IMR-90 (cell line): ENCODE results near the gene CCSER2. TPM values are rescaled to one million over a fixed set of nuclear protein-coding genes. Genes with fewer than 3 reads are reported as not detected.

Experiments used
- ATAC-seq: fragments of 200-7000 bp; cut with Tn5 transposase; 2 replicates; pipeline ENCODE4 v1.9.1; 2020; ENCODE audit warnings: low read depth, mild to moderate bottlenecking, moderate library complexity
- BruUV-seq: library from RNA; stranded (reverse); fragments of 400-500 nt; replicated peaks from 2 replicates; lab custom pipeline; 2021; lab: Mats Ljungman, UMichigan
- CTCF ChIA-PET: fragments of 300-600 bp; formaldehyde crosslinking; extraction: SDS; loops from one replicate; lab custom pipeline; 2021; ENCODE audit warnings: antibody characterized with exemption; lab: Yijun Ruan, JAX
- POLR2A ChIA-PET: fragments of 300-600 bp; sonication (Branson Sonifier 250); formaldehyde crosslinking; loops from one replicate; lab custom pipeline; 2022; ENCODE audit warnings: antibody characterized with exemption; ENCODE audit not compliant: unreplicated experiment; lab: Charles Lee
- DNase-seq: peaks from one replicate; pipeline ENCODE4 v3.0.0; 2013
- H2AFZ ChIP-seq: replicated peaks from 2 replicates; pipeline ENCODE3; 2013; ENCODE audit warnings: low read length, mild to moderate bottlenecking; ENCODE audit not compliant: poor library complexity
- H2AK5ac ChIP-seq: 2 replicates; pipeline ENCODE4 v1.6.1; 2013; ENCODE audit warnings: low read depth, low read length, inconsistent platforms
- H2AK9ac ChIP-seq: replicated peaks from 2 replicates; pipeline ENCODE3; 2013; ENCODE audit warnings: mild to moderate bottlenecking, low read depth, low read length, moderate library complexity; ENCODE audit not compliant: poor library complexity
- H2BK120ac ChIP-seq: 2 replicates; pipeline ENCODE4 v1.6.1; 2013; ENCODE audit warnings: low read depth, low read length, inconsistent platforms
- H2BK15ac ChIP-seq: 3 replicates; pipeline ENCODE4 v1.6.1; 2013; ENCODE audit warnings: low read depth, low read length, inconsistent platforms
- H2BK20ac ChIP-seq: 2 replicates; pipeline ENCODE4 v1.6.1; 2013; ENCODE audit warnings: low read depth, mild to moderate bottlenecking, inconsistent platforms, low read length, moderate library complexity
- H2BK5ac ChIP-seq: 2 replicates; pipeline ENCODE4 v1.6.1; 2013; ENCODE audit warnings: mild to moderate bottlenecking, low read depth, low read length, inconsistent platforms; ENCODE audit not compliant: poor library complexity, severe bottlenecking
- H3K14ac ChIP-seq: replicated peaks from 2 replicates; pipeline ENCODE4 v1.6.1; 2013; ENCODE audit warnings: low read depth, low read length, inconsistent platforms
- H3K18ac ChIP-seq: 2 replicates; pipeline ENCODE4 v1.6.1; 2013; ENCODE audit warnings: low read depth, low read length, control low read depth
- H3K23ac ChIP-seq: 2 replicates; pipeline ENCODE4 v1.6.1; 2013; ENCODE audit warnings: low read depth, low read length, inconsistent platforms
- H3K27ac ChIP-seq: 2 replicates; pipeline ENCODE4 v1.5.1; 2013; ENCODE audit warnings: mild to moderate bottlenecking, control low read depth, low read length; ENCODE audit not compliant: insufficient read depth
- H3K27me3 ChIP-seq: 2 replicates; pipeline ENCODE4 v1.6.1; 2013; ENCODE audit warnings: low read length; ENCODE audit not compliant: control insufficient read depth, insufficient read depth
- H3K36me3 ChIP-seq: 2 replicates; pipeline ENCODE4 v1.6.1; 2013; ENCODE audit warnings: low read length, mixed read lengths; ENCODE audit not compliant: control insufficient read depth, insufficient read depth
- H3K4ac ChIP-seq: 2 replicates; pipeline ENCODE4 v1.6.1; 2013; ENCODE audit warnings: low read depth, low read length, inconsistent platforms
- H3K4me1 ChIP-seq: 2 replicates; pipeline ENCODE4 v1.6.1; 2013; ENCODE audit warnings: low read length, mixed read lengths; ENCODE audit not compliant: control insufficient read depth, insufficient read depth
- H3K4me2 ChIP-seq: 2 replicates; pipeline ENCODE4 v1.6.1; 2013; ENCODE audit warnings: low read depth, mild to moderate bottlenecking, control low read depth, low read length, moderate library complexity
- H3K4me3 ChIP-seq: 2 replicates; pipeline ENCODE4 v1.5.1; 2013; ENCODE audit warnings: low read depth, mild to moderate bottlenecking, control low read depth, low read length, moderate library complexity; ENCODE audit not compliant: insufficient read depth
- H3K56ac ChIP-seq: 2 replicates; pipeline ENCODE4 v1.6.1; 2013; ENCODE audit warnings: low read length, inconsistent platforms; ENCODE audit not compliant: insufficient read depth; ENCODE audit errors: extremely low read depth
- H3K79me1 ChIP-seq, 2 experiments: 2 replicates each; pipeline ENCODE4 v1.6.1; 2013; ENCODE audit warnings: low read length in 2 of 2, inconsistent platforms in 1 of 2, low read depth in 1 of 2
- H3K9ac ChIP-seq: 2 replicates; pipeline ENCODE4 v1.6.1; 2013; ENCODE audit warnings: low read depth, low read length, control low read depth
- H3K9me1 ChIP-seq: 2 replicates; pipeline ENCODE4 v1.6.1; 2013; ENCODE audit warnings: low read length, inconsistent platforms; ENCODE audit not compliant: insufficient read depth
- H3K9me3 ChIP-seq: 2 replicates; pipeline ENCODE4 v1.6.1; 2013; ENCODE audit warnings: low read length; ENCODE audit not compliant: control insufficient read depth, insufficient read depth
- H4K20me1 ChIP-seq: 2 replicates; pipeline ENCODE4 v1.6.1; 2013; ENCODE audit warnings: low read length, inconsistent platforms; ENCODE audit not compliant: insufficient read depth
- H4K5ac ChIP-seq: 2 replicates; pipeline ENCODE4 v1.6.1; 2013; ENCODE audit warnings: mild to moderate bottlenecking, low read depth, low read length, control low read depth
- H4K8ac ChIP-seq, 2 experiments: 2 replicates each; pipeline ENCODE4 v1.6.1; 2013; ENCODE audit warnings: low read depth in 2 of 2, low read length in 2 of 2, control low read depth in 1 of 2, inconsistent platforms in 1 of 2
- H4K91ac ChIP-seq: 2 replicates; pipeline ENCODE4 v1.6.1; 2013; ENCODE audit warnings: low read depth, low read length, inconsistent platforms; ENCODE audit not compliant: insufficient read depth
- CHD1 ChIP-seq: IDR thresholded peaks from 2 replicates; pipeline ENCODE4 v1.6.1; 2012; ENCODE audit warnings: low read depth, low read length, improper control_type of control experiment
- FOS ChIP-seq: fragments of 150-350 bp; IDR thresholded peaks from 2 replicates; pipeline ENCODE4 v1.6.1; 2016; ENCODE audit warnings: low read depth, low read length
- MAFK ChIP-seq: IDR thresholded peaks from 2 replicates; pipeline ENCODE4 v1.6.1; 2012; ENCODE audit warnings: low read depth, low read length, improper control_type of control experiment
- POLR2A ChIP-seq: IDR thresholded peaks from 2 replicates; pipeline ENCODE4 v1.6.1; 2012; ENCODE audit warnings: mild to moderate bottlenecking, low read depth, low read length
- RCOR1 ChIP-seq: IDR thresholded peaks from 2 replicates; pipeline ENCODE4 v1.6.1; 2012; ENCODE audit warnings: mild to moderate bottlenecking, low read length, improper control_type of control experiment; ENCODE audit not compliant: insufficient replicate concordance
- WGBS, 2 experiments: methylation state at CpG; one replicate each; pipeline versions ENCODE4 v1.1.5 to v1.1.7; 2013; ENCODE audit warnings: missing lambda C conversion rate in 2 of 2; ENCODE audit not compliant: insufficient read length in 1 of 2; ENCODE audit errors: extremely low coverage in 2 of 2; 5-methylcytosine and 5-hydroxymethylcytosine counted together
- dilution Hi-C: fragments of 300-500 bp; cut with HindIII; formaldehyde crosslinking; loops from one replicate; pipeline ENCODE4 v1.14.3; 2018; ENCODE audit warnings: low sequenced_read_pairs; ENCODE audit not compliant: unreplicated experiment
- in situ Hi-C: fragments of 300-500 bp; cut with MboI; formaldehyde crosslinking; loops from 3 replicates; pipeline ENCODE4 v1.14.3; 2019; ENCODE audit warnings: low sequenced_read_pairs, inconsistent platforms, mixed read lengths
- intact Hi-C: fragments of 100-400 bp; cut with micrococcal nuclease; formaldehyde crosslinking; loops from 2 replicates; pipeline ENCODE4 v1.10.0; 2022
- polyA plus RNA-seq, 3 experiments: library from polyadenylated mRNA; depleted of rRNA; stranded (reverse); fragments of >200 nt; gene quantifications; 2 replicates each; pipeline ENCODE4 v1.2.3, GENCODE V29; 2012; ENCODE audit warnings: low replicate concordance in 1 of 3
- total RNA-seq: library from RNA; depleted of rRNA; stranded (reverse); fragments of >200 nt; gene quantifications from 2 replicates; pipeline ENCODE4 v1.2.3, GENCODE V29; 2012
- TF ChIP-seq, protein P1 (sequence below): conservative IDR thresholded peaks from 2 replicates; pipeline ENCODE4 v1.5.1; 2012; ENCODE audit warnings: mild to moderate bottlenecking, low read depth, low read length, improper control_type of control experiment
- TF ChIP-seq, protein P2 (sequence below): fragments of 150-350 bp; IDR thresholded peaks from 2 replicates; pipeline ENCODE4 v1.6.1; 2016; ENCODE audit warnings: low read depth, mild to moderate bottlenecking, low read length, moderate library complexity, borderline replicate concordance

The CCSER2 gene
- total and polyA plus RNA-seq, 2 of the 4 experiments (the other 2 are of a cell fraction): 20.4 to 31.7 TPM

DNA sequence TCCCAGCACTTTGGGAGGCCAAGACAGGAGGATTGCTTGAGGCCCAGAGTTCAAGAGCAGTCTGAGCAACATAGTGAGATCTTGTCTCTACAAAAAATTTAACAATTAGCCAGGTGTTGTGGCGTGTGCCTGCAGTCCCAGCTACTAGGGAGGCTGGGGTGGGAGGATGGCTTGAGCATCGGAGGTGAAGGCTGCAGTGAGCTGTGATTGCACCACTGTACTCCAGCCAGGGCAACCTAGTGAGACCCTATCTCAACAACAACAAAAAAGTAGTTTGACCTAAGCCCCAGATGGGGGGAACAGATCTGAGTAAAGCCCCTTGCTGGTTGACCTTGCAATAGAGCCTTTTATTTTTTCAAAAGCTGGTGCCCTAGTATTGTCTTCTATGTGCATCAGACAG lies 15.6 kb upstream of the CCSER2 start:
- Histone ChIP-seq H3K9ac (no peak overlapping the region), H2BK15ac (no peak overlapping the region), H3K36me3 (no peaks in the 10 kb centered on the region), H4K5ac (no peak overlapping the region), H2BK5ac (no peak overlapping the region), H4K8ac (no peak overlapping the region), H2BK20ac (no peak overlapping the region), H3K4me3 (no peak overlapping the region), H3K79me1 (peaks cover 0 to 10% of the 10 kb centered on the region in 2 experiments; a peak in 1 of 4 replicates), H4K91ac (no peak overlapping the region), H3K27me3 (no peaks in the 10 kb centered on the region), H3K14ac (no peak overlapping the region), H3K9me1 (peaks cover 15% of the 10 kb centered on the region), H3K9me3 (no peaks in the 10 kb centered on the region), H3K18ac (no peak overlapping the region), H2AFZ (no peak overlapping the region), H4K20me1 (peaks cover 8% of the 10 kb centered on the region), H3K56ac (no peak overlapping the region), H3K4ac (no peak overlapping the region), H2BK120ac (no peak overlapping the region), H3K23ac (no peak overlapping the region), H3K27ac (no peak overlapping the region), H3K4me1 (peaks cover 21% of the 10 kb centered on the region), H3K4me2 (no peak overlapping the region), H2AK5ac (no peak overlapping the region; the same call in 1 of the 2 replicates), H2AK9ac (no peak overlapping the region)
- ATAC-seq (no peak), DNase-seq (no peak)
- WGBS, 2 experiments: no CpG with 5 or more reads among the region's 2 CpGs
- dilution Hi-C loops: no loop called here
- no TSS peak for BruUV-seq
- ChIA-PET CTCF (no interaction called here), POLR2A (no interaction called here)
- intact Hi-C loops: no loop called here
- TF ChIP-seq MAFK (no peak), CHD1 (no peak), RCOR1 (no peak), POLR2A (no peak), FOS (no peak)
- TF ChIP-seq, protein P1, sequence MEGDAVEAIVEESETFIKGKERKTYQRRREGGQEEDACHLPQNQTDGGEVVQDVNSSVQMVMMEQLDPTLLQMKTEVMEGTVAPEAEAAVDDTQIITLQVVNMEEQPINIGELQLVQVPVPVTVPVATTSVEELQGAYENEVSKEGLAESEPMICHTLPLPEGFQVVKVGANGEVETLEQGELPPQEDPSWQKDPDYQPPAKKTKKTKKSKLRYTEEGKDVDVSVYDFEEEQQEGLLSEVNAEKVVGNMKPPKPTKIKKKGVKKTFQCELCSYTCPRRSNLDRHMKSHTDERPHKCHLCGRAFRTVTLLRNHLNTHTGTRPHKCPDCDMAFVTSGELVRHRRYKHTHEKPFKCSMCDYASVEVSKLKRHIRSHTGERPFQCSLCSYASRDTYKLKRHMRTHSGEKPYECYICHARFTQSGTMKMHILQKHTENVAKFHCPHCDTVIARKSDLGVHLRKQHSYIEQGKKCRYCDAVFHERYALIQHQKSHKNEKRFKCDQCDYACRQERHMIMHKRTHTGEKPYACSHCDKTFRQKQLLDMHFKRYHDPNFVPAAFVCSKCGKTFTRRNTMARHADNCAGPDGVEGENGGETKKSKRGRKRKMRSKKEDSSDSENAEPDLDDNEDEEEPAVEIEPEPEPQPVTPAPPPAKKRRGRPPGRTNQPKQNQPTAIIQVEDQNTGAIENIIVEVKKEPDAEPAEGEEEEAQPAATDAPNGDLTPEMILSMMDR: no peak
- TF ChIP-seq, protein P2, sequence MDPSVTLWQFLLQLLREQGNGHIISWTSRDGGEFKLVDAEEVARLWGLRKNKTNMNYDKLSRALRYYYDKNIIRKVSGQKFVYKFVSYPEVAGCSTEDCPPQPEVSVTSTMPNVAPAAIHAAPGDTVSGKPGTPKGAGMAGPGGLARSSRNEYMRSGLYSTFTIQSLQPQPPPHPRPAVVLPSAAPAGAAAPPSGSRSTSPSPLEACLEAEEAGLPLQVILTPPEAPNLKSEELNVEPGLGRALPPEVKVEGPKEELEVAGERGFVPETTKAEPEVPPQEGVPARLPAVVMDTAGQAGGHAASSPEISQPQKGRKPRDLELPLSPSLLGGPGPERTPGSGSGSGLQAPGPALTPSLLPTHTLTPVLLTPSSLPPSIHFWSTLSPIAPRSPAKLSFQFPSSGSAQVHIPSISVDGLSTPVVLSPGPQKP: no peak
- in situ Hi-C loops: no loop called here
